Measurements from ENCODE around the gene DOCK2.
"Not testable (repeated sequence)": the region's sequence is repeated elsewhere in the genome, so short reads cannot be mapped to it uniquely, and the experiment has no call there.

Gene DOCK2

DNA sequence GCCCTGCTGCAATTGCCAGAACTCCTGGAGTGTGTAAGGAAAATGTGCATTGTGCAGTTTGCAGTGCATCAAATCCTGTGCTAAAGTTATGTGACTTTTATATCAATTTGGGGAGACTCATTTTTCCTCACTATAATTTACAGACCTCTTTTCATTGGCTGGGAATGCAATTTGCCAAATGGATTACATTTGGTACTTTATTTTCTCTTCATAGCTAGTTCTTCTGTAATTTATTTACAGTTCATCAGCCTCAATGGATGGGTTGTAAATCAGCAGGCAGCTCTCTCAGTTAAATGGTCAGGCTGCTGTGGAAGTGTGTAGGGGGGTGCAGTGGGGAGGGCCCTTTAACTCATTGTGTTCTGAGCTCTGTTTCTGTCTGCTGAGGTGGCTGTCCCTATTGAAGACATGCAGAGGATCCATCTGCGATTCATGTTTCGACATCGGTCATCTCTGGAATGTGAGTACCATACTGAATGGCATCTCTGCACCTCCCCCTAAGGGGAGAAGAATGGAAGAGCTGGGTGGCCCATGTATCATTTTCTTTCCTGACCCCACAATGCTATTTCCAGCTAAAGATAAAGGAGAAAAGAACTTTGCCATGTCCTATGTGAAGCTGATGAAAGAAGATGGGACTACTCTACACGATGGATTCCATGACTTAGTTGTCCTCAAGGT is 74.6 kb downstream of the DOCK2 start:
- H3K27ac ChIP-seq (ENCODE audit: low read depth in 2 of 2, low read length in 2 of 2): no peak overlapping the region
- H3K4me3 ChIP-seq (ENCODE audit: low read length in 2 of 2): no peak overlapping the region
- H3K9me3 ChIP-seq (ENCODE audit: control insufficient read depth in 2 of 2, low read length in 2 of 2): no peaks in the 10 kb centered on the region
- H3K9ac ChIP-seq (ENCODE audit: low read depth in 1 of 2, low read length in 2 of 2): no peak overlapping the region
- peaks cover 0 to 24% of the 10 kb centered on the region in 2 donors for H3K36me3 ChIP-seq (ENCODE audit: control insufficient read depth in 2 of 2, insufficient read depth in 2 of 2, low read length in 2 of 2)
- no peaks in the 10 kb centered on the region for H3K4me1 ChIP-seq (ENCODE audit: control insufficient read depth in 2 of 2, insufficient read depth in 2 of 2, low read length in 2 of 2)
- H3K27me3 ChIP-seq (ENCODE audit: control insufficient read depth in 2 of 2, insufficient read depth in 2 of 2, low read length in 2 of 2): peaks cover 0 to 2% of the 10 kb centered on the region in 2 donors

DNA sequence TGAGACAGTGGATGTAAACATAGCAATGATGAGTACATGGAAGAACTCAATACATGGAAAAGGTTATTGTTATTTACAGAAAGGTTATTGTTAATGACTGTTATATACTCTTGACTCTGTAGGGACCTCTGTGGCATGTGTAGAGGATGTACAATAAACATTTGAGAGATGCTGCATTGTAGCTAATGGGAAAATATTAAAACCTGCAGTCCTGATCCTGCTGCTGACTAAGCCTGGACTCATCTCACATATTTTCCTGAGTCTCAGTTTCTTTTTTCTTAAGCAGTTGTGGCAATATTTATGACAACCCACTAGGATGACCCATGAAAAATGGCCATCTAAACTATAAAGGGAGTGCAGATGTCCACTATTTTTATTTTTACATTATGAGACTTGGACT is 75.4 kb downstream of the DOCK2 start:
- Histone ChIP-seq H3K9me3 (ENCODE audit: control insufficient read depth in 2 of 2, low read length in 2 of 2) (no peaks in the 10 kb centered on the region), H3K27ac (ENCODE audit: low read depth in 2 of 2, low read length in 2 of 2) (no peak overlapping the region), H3K27me3 (ENCODE audit: control insufficient read depth in 2 of 2, insufficient read depth in 2 of 2, low read length in 2 of 2) (peaks cover 0 to 2% of the 10 kb centered on the region in 2 donors), H3K36me3 (ENCODE audit: control insufficient read depth in 2 of 2, insufficient read depth in 2 of 2, low read length in 2 of 2) (peaks cover 0 to 24% of the 10 kb centered on the region in 2 donors), H3K4me1 (ENCODE audit: control insufficient read depth in 2 of 2, insufficient read depth in 2 of 2, low read length in 2 of 2) (no peaks in the 10 kb centered on the region), H3K9ac (ENCODE audit: low read depth in 1 of 2, low read length in 2 of 2) (no peak overlapping the region), H3K4me3 (ENCODE audit: low read length in 2 of 2) (no peak overlapping the region)

DNA sequence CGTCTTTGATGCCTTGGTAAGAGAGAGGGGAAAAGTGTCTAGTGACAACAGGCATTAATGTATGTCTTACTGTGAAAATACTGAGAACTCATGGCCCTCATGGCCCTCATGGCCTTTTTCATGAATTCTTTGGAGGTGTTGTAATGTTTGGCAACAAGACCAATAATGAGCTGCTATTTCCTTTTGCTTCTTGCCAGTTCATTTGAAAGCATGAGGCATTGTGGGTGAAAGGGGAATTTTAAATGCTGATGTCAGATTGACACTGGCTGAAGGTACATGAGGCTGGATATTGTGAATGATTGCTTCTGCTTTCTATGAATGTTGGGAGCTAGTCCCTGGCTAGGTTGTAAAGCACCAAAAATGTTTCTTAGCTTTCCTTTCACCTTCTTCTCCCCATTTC is 79.2 kb downstream of the DOCK2 start:
- peaks cover 0 to 19% of the 10 kb centered on the region in 2 donors for H3K36me3 ChIP-seq (ENCODE audit: control insufficient read depth in 2 of 2, insufficient read depth in 2 of 2, low read length in 2 of 2)
- H3K4me3 ChIP-seq (ENCODE audit: low read length in 2 of 2): no peak overlapping the region
- no peaks in the 10 kb centered on the region for H3K9me3 ChIP-seq (ENCODE audit: control insufficient read depth in 2 of 2, low read length in 2 of 2)
- H3K27me3 ChIP-seq (ENCODE audit: control insufficient read depth in 2 of 2, insufficient read depth in 2 of 2, low read length in 2 of 2): no peaks in the 10 kb centered on the region
- no peak overlapping the region for H3K27ac ChIP-seq (ENCODE audit: low read depth in 2 of 2, low read length in 2 of 2)
- H3K9ac ChIP-seq (ENCODE audit: low read depth in 1 of 2, low read length in 2 of 2): no peak overlapping the region
- H3K4me1 ChIP-seq (ENCODE audit: control insufficient read depth in 2 of 2, insufficient read depth in 2 of 2, low read length in 2 of 2): no peaks in the 10 kb centered on the region

DNA sequence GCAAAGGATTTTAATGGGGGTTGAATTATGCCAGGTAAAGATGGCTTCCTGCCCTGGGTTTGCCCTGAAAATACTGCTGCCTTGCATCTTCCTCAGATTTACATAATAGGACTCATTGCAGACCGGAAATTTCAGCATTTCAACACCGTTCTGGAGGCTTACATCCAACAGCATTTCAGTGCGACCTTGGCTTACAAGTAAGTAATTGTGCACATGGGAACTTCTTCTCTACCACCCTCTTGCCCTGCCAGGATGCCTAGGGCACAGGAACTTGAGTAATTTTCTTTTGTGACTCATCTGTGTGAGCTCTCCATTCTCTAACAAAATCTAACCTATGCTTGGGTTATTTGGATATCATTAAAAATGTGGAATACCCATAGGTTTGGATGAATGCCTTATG is 80.2 kb downstream of the DOCK2 start:
- Histone ChIP-seq H3K27me3 (ENCODE audit: control insufficient read depth in 2 of 2, insufficient read depth in 2 of 2, low read length in 2 of 2) (no peaks in the 10 kb centered on the region), H3K4me3 (ENCODE audit: low read length in 2 of 2) (no peak overlapping the region), H3K9ac (ENCODE audit: low read depth in 1 of 2, low read length in 2 of 2) (no peak overlapping the region), H3K27ac (ENCODE audit: low read depth in 2 of 2, low read length in 2 of 2) (no peak overlapping the region), H3K4me1 (ENCODE audit: control insufficient read depth in 2 of 2, insufficient read depth in 2 of 2, low read length in 2 of 2) (no peaks in the 10 kb centered on the region), H3K36me3 (ENCODE audit: control insufficient read depth in 2 of 2, insufficient read depth in 2 of 2, low read length in 2 of 2) (peaks cover 0 to 19% of the 10 kb centered on the region in 2 donors), H3K9me3 (ENCODE audit: control insufficient read depth in 2 of 2, low read length in 2 of 2) (no peaks in the 10 kb centered on the region)

DNA sequence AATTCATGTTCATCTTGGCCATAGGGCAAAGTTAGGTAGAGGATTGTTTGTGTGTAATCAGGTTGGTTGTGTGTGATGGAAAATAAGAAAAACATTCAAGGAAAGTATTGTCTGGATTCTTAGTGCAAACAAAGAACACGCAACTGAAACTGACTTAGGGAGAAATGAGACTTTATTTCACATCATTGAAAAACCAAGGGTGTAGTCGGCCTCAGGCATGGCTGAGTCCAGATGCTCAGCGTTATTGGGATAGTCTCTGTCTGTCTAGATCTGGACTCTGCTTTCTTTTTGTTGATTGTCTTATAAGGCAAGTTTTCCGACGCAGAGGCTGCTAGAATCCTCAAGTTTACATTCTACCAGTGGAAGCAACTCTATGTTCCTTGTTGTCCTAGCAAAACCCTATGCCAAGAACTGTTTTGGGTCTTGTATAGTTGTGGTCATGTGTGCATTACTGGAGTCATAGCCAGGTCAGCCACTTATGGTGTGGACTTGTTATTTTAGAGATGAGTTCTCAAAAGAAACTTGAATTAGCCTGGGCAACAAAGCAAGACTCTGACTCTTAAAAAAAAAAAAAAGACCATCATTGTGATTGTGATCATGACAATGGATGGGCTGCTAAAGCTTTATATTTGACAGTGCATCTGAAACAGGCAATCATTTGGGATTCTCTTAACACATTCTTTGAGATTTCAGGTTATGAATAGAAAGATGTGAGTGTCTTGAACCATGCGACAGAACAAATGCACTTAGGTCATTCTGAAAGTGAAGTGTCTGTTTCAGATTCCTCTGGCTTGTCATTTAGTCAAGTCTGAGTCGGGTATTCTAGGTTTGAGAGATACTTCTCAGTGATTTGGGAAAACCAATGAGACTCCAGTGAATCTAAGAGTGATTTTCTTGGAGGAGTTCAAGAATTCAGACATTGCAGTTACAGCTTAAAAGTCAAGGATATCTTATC is 82.6 kb downstream of the DOCK2 start:
- Histone ChIP-seq H3K9ac (ENCODE audit: low read depth in 1 of 2, low read length in 2 of 2) (no peak overlapping the region), H3K4me3 (ENCODE audit: low read length in 2 of 2) (no peak overlapping the region), H3K9me3 (ENCODE audit: control insufficient read depth in 2 of 2, low read length in 2 of 2) (no peaks in the 10 kb centered on the region), H3K4me1 (ENCODE audit: control insufficient read depth in 2 of 2, insufficient read depth in 2 of 2, low read length in 2 of 2) (peaks cover 6 to 7% of the 10 kb centered on the region in 2 donors), H3K27ac (ENCODE audit: low read depth in 2 of 2, low read length in 2 of 2) (no peak overlapping the region), H3K36me3 (ENCODE audit: control insufficient read depth in 2 of 2, insufficient read depth in 2 of 2, low read length in 2 of 2) (peaks cover 0 to 15% of the 10 kb centered on the region in 2 donors), H3K27me3 (ENCODE audit: control insufficient read depth in 2 of 2, insufficient read depth in 2 of 2, low read length in 2 of 2) (no peaks in the 10 kb centered on the region)

DNA sequence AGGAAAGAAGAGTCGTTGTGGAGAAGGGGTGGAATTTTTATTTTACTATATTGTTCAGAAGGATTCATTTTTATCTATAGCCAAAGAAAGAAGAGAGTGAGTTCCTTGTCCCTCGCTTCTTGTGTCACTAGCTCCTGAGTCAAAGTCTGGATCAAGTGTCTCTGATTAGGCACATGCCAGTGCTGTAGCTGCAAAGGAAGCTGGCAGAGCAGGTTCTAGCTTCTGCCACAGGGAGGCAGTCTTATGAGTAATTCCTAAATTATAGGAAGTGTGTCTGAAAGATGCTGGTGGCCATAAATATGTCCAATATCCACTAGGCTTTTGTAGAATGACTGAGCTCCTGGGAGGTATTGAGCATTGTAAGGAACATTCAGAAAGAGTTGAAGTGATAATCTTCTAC is 84.7 kb downstream of the DOCK2 start:
- Histone ChIP-seq H3K27me3 (ENCODE audit: control insufficient read depth in 2 of 2, insufficient read depth in 2 of 2, low read length in 2 of 2) (no peaks in the 10 kb centered on the region), H3K4me3 (ENCODE audit: low read length in 2 of 2) (no peak overlapping the region), H3K9me3 (ENCODE audit: control insufficient read depth in 2 of 2, low read length in 2 of 2) (no peaks in the 10 kb centered on the region), H3K27ac (ENCODE audit: low read depth in 2 of 2, low read length in 2 of 2) (no peak overlapping the region), H3K36me3 (ENCODE audit: control insufficient read depth in 2 of 2, insufficient read depth in 2 of 2, low read length in 2 of 2) (peaks cover 0 to 8% of the 10 kb centered on the region in 2 donors), H3K9ac (ENCODE audit: low read depth in 1 of 2, low read length in 2 of 2) (no peak overlapping the region), H3K4me1 (ENCODE audit: control insufficient read depth in 2 of 2, insufficient read depth in 2 of 2, low read length in 2 of 2) (peaks cover 6 to 7% of the 10 kb centered on the region in 2 donors)

DNA sequence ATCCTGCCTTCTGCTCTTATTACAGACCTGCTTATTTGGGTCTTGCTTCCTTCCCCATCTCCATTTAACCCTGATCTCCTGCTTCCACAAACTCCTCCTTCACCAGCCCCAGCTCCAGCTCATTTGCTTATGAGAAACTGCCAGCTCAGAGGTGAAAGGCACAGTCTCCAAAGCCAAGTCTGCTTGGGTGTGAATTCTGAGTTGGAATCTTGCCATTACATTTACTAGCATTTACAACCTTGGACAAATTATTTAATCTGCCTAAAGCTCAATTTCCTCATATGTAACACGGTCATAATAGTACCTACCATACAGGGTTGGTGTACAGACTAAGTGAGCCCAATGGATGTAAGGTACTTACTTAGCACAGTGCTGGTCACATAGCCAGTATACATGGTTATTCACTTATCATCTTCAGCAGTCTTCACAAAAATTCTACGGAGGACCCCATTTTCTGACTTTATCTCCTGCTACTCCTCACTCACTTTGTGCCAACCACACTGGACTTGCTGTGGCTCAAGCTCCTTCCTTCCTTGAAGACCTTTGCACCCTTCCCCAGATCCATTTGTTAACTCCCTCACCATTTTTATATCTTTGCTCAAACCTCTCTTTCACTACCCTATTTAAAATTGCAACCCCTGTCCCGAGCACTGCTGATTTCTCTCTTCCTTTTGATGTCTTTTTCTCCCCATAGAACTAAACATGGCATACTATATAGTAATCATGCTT is 86.2 kb downstream of the DOCK2 start:
- H3K4me3 ChIP-seq (ENCODE audit: low read length in 2 of 2): peak overlapping the region; percentile 26 to 33
- H3K27me3 ChIP-seq (ENCODE audit: control insufficient read depth in 2 of 2, insufficient read depth in 2 of 2, low read length in 2 of 2): no peaks in the 10 kb centered on the region
- no peak overlapping the region for H3K9ac ChIP-seq (ENCODE audit: low read depth in 1 of 2, low read length in 2 of 2)
- H3K9me3 ChIP-seq (ENCODE audit: control insufficient read depth in 2 of 2, low read length in 2 of 2): no peaks in the 10 kb centered on the region
- H3K4me1 ChIP-seq (ENCODE audit: control insufficient read depth in 2 of 2, insufficient read depth in 2 of 2, low read length in 2 of 2): peaks cover 6 to 7% of the 10 kb centered on the region in 2 donors
- peak overlapping the region in 1 of 2 donors; percentile 46 for H3K27ac ChIP-seq (ENCODE audit: low read depth in 2 of 2, low read length in 2 of 2)
- H3K36me3 ChIP-seq (ENCODE audit: control insufficient read depth in 2 of 2, insufficient read depth in 2 of 2, low read length in 2 of 2): peaks cover 0 to 4% of the 10 kb centered on the region in 2 donors

DNA sequence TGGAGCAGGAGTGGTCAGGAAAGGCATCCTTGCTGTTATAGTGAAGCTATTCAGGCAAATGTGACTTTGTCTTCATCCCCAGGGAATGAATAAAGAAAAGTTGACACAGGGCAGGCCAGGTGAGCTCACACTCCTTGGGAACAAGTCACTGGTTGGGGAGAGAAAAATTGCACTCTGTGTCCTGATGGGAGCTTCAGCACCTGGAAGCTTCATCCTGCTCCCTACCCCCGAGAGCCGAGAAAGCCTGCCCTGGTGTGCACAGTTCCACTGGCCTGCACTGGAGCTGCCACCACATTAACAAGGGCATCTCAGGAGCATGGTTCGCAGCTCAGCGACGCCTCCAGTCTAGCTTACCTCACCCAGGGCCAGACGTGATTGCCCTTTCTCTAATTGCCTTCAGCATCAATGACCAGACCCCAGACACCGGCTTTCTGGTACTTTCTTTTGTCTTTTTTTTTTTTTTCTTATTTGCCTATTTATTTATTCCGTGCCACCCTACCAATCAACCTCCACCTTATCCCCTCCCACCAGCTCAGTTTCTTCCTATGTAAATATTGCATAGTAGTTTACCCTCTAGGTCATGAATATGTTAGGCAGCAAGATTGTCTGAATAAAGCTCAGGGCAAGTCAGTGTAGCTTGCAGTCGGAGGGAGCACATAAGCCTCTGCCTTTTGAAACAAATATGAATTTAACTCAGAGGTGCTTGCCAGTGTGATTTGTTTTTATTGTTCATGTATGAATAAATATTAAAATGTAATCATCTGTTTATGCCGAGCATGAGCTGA is 87.4 kb downstream of the DOCK2 start:
- peaks cover 0 to 4% of the 10 kb centered on the region in 2 donors for H3K36me3 ChIP-seq (ENCODE audit: control insufficient read depth in 2 of 2, insufficient read depth in 2 of 2, low read length in 2 of 2)
- no peak overlapping the region for H3K9ac ChIP-seq (ENCODE audit: low read depth in 1 of 2, low read length in 2 of 2)
- peaks cover 6 to 7% of the 10 kb centered on the region in 2 donors for H3K4me1 ChIP-seq (ENCODE audit: control insufficient read depth in 2 of 2, insufficient read depth in 2 of 2, low read length in 2 of 2)
- no peaks in the 10 kb centered on the region for H3K9me3 ChIP-seq (ENCODE audit: control insufficient read depth in 2 of 2, low read length in 2 of 2)
- H3K27ac ChIP-seq (ENCODE audit: low read depth in 2 of 2, low read length in 2 of 2): no peak overlapping the region
- no peaks in the 10 kb centered on the region for H3K27me3 ChIP-seq (ENCODE audit: control insufficient read depth in 2 of 2, insufficient read depth in 2 of 2, low read length in 2 of 2)
- H3K4me3 ChIP-seq (ENCODE audit: low read length in 2 of 2): no peak overlapping the region

DNA sequence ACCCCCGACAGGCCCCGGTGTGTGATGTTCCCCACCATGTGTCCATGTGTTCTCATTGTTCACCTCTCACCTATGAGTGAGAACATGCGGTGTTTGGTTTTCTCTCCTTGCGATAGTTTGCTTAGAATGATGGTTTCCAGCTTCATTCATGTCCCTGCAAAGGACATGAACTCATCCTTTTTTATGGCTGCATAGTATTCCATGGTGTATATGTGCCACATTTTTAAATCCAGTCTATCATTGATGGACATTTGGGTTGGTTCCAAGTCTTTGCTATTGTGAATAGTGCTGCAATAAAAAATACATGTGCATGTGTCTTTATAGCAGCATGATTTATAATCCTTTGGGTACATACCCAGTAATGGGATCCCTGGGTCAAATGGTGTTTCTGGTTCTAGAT is 88.6 kb downstream of the DOCK2 start:
- H3K27ac ChIP-seq (ENCODE audit: low read depth in 2 of 2, low read length in 2 of 2); H3K4me3 ChIP-seq (ENCODE audit: low read length in 2 of 2); H3K27me3 ChIP-seq (ENCODE audit: control insufficient read depth in 2 of 2, insufficient read depth in 2 of 2, low read length in 2 of 2); H3K4me1 ChIP-seq (ENCODE audit: control insufficient read depth in 2 of 2, insufficient read depth in 2 of 2, low read length in 2 of 2); H3K9me3 ChIP-seq (ENCODE audit: control insufficient read depth in 2 of 2, low read length in 2 of 2); H3K9ac ChIP-seq (ENCODE audit: low read depth in 1 of 2, low read length in 2 of 2); H3K36me3 ChIP-seq (ENCODE audit: control insufficient read depth in 2 of 2, insufficient read depth in 2 of 2, low read length in 2 of 2): not testable (repeated sequence)
